Left ventricle myocardium inferior (tissue), 1 donor: Measurements from ENCODE around the gene SETD6. TPM values are rescaled to one million over a fixed set of nuclear protein-coding genes. Genes with fewer than 3 reads are reported as not detected.

Experiments used
- DNase-seq: peaks from one replicate; pipeline ENCODE4 v3.0.0-alpha.2; 2020
- H3K27ac ChIP-seq: fragments of 200-600 bp; replicated peaks from 2 replicates; pipeline ENCODE4 v1.8.0; 2021
- H3K27me3 ChIP-seq: fragments of 200-600 bp; 2 replicates; pipeline ENCODE4 v1.8.0; 2021; ENCODE audit warnings: low read depth
- H3K36me3 ChIP-seq: fragments of 200-600 bp; 2 replicates; pipeline ENCODE4 v1.8.0; 2021
- H3K4me1 ChIP-seq: fragments of 200-600 bp; 2 replicates; pipeline ENCODE4 v1.8.0; 2021
- H3K4me3 ChIP-seq: fragments of 200-600 bp; 2 replicates; pipeline ENCODE4 v1.8.0; 2021; ENCODE audit warnings: mild to moderate bottlenecking, moderate library complexity
- H3K9me3 ChIP-seq: fragments of 200-600 bp; replicated peaks from 2 replicates; pipeline ENCODE4 v1.8.0; 2021
- intact Hi-C: fragments of 100-400 bp; cut with micrococcal nuclease; formaldehyde crosslinking; loops from one replicate; pipeline ENCODE4 v1.11.0; 2022
- total RNA-seq: library from RNA; stranded (reverse); fragmentation: NEBNext Ultra II Directional; extraction: Animal tissue kit (Norgen Biotek cat#: 25700); gene quantifications from one replicate; pipeline ENCODE4 v1.2.1, GENCODE V29; 2021
- TF ChIP-seq, protein P1 (sequence below): fragments of 200-600 bp; IDR thresholded peaks from 2 replicates; pipeline ENCODE4 v1.8.0; 2021; ENCODE audit warnings: antibody characterized with exemption, mild to moderate bottlenecking, borderline replicate concordance
- donor health status: DM: no; HTN: yes; CAD: no; lungs with severe emphysema.

The SETD6 gene
- total RNA-seq, 1 donor from 2014 or later = 16.8 TPM

DNA sequence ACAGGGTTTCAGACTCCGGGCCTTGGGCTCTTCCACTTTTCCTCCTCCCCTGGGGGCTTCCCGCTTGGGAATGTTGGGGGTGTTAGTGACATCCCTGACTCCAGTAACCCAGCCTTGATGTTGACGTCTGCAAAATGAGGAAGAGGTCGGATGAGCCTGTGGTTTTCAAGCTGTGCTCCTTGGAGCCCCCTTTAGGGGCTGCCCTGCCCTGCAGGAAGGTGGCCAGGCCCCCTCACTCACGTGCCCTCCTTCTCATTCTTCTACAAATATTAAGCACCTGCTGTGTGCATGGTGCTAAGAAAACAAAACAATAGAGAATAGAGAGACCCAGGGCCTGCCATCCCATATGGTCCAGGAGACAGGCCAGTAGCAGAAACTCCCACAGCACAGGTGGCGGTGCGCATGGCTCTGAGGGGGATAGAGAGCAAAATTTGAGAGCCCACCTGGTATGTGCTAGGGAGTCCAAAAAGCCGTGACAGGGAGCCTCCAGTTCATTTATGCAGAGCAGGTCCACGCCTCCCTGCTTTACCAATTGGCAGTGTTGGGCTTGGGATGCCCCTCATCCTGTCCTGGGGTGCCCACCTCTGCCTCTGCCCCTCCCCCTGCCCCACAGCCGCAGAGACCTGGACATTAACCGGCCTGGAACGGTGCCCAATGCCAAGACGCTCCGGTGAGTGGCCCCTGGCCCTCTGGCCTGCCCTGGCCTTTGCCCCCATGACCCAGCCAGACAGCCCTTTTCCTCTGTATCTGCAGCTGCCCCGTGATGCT, 7.9 kb upstream of the SETD6 start:
- TF ChIP-seq, protein P1, sequence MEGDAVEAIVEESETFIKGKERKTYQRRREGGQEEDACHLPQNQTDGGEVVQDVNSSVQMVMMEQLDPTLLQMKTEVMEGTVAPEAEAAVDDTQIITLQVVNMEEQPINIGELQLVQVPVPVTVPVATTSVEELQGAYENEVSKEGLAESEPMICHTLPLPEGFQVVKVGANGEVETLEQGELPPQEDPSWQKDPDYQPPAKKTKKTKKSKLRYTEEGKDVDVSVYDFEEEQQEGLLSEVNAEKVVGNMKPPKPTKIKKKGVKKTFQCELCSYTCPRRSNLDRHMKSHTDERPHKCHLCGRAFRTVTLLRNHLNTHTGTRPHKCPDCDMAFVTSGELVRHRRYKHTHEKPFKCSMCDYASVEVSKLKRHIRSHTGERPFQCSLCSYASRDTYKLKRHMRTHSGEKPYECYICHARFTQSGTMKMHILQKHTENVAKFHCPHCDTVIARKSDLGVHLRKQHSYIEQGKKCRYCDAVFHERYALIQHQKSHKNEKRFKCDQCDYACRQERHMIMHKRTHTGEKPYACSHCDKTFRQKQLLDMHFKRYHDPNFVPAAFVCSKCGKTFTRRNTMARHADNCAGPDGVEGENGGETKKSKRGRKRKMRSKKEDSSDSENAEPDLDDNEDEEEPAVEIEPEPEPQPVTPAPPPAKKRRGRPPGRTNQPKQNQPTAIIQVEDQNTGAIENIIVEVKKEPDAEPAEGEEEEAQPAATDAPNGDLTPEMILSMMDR = no peak
- H3K27ac ChIP-seq = peak overlapping the region; percentile 23
- no peak for DNase-seq
- H3K36me3 ChIP-seq = peaks cover 54% of the 10 kb centered on the region
- H3K27me3 ChIP-seq = no peaks in the 10 kb centered on the region
- intact Hi-C loops = no loop called here
- H3K4me1 ChIP-seq = peaks cover 9% of the 10 kb centered on the region
- H3K4me3 ChIP-seq = no peak overlapping the region
- no peaks in the 10 kb centered on the region for H3K9me3 ChIP-seq

DNA sequence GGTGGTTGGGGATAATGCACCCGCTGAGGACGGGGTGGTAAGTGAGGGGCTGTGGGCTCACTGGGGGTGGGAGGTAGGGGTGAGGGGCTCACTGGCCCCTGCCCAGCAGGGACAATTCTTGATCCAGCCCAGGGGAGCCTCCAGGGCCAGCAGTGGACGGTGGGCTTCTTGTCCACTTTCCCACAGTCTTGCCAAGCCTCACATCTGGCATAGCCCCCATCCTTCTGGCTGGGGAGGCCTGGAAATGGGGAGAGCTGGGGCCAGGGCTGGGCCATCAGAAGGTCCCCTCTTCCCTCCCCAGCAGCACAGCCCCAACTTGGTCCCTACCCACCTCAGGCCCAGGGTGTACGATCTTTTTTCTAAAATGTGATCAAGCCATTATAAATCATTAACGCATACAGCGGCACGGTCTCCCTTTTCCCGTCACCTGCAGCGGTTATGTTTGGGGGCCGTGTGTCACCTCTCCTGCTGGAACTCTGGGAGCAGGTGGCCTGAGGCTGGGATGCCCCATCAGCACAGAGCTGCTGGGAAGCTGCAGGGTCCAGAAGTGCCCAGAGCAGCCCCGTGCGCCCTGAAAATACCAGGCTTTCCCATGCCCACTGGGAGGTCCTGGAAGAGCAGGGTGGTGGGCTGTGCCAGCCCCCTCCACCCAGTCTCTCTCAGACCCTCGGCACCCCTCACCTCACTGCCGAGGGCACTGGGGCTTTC, 7.2 kb upstream of the SETD6 start:
- TF ChIP-seq, protein P1 = no peak
- H3K9me3 ChIP-seq = no peaks in the 10 kb centered on the region
- no peak for DNase-seq
- intact Hi-C loops = no loop called here
- peaks cover 6% of the 10 kb centered on the region for H3K4me1 ChIP-seq
- H3K36me3 ChIP-seq = peaks cover 54% of the 10 kb centered on the region
- H3K4me3 ChIP-seq = no peak overlapping the region
- H3K27ac ChIP-seq = peak overlapping the region; percentile 23
- H3K27me3 ChIP-seq = no peaks in the 10 kb centered on the region

DNA sequence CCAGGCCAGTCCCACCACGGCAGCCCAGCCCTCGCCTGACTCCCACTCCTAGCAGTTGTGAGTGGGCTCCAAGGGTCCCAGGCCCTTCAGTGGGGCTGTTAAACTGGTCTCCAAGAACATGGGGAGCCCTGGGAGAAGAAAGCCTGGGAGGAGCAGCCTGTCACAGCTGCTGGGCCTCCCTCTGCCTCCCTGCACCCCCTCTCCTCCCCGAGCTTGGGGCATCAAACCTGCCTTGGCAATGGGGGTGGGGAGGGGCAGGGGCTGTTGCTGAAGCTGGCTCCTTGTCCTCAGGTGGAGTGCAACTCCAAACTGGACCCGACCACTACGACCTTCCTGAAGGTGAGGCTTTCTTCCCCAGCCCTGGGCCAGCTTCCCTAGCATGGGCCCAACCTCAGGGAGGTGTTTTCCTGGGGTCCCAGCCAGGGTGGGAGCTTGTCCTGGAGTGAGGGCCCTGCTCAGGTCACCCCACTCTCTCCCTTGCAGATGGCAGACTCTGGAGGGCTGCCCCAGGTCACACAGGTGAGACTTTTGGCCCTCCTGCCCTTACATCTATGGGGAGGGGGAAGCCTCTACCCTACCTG, 6.6 kb upstream of the SETD6 start:
- DNase-seq = no peak
- no peak overlapping the region for H3K4me3 ChIP-seq
- H3K36me3 ChIP-seq = peaks cover 49% of the 10 kb centered on the region
- no peak overlapping the region for H3K27ac ChIP-seq
- intact Hi-C loops = no loop called here
- H3K27me3 ChIP-seq = no peaks in the 10 kb centered on the region
- peaks cover 6% of the 10 kb centered on the region for H3K4me1 ChIP-seq
- H3K9me3 ChIP-seq = no peaks in the 10 kb centered on the region
- TF ChIP-seq, protein P1 = no peak

DNA sequence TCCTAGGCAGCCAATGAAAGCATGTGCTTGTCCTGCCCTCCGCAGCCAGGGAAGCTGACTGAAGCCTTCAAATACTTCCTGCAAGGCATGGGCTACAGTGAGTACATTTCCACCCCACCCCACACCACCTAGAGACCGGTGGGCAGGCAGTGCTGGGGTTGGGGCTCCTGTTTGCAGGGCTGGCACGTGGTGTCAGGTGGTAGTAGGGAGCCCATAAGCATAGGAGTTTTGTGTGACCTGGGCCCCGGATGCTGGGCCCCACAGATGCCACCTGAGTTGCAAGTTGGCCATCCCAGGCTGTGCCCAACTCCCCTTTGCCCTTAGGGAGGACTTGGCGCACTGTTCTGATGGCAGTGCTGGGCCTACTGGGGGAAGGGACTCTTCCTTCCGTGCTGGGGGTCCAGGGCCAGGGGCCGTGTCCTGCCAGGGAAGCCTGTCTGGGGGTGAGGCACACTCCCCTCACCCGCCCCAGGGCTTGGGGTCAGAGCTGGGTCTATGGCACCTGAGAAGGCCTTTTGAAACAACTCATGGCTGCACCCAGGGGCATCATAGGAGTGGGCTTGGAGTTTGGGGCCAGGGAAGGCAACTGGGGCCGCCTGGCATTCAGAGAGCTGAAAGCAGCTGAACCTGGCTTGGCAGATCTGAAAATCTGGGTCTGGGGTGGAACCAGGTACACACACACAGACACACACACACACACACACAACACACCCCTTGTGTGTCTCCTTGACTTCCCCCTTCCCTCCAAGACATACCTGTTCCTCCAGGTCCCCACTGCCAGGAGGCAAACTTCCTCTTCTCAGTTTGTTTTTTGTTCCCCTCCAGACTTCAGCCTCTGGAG, 5.8 kb upstream of the SETD6 start:
- peaks cover 43% of the 10 kb centered on the region for H3K36me3 ChIP-seq
- intact Hi-C loops = no loop called here

More for the DNA sequence above, 5.8 kb upstream of the SETD6 start:
- TF ChIP-seq, protein P1 = no peak
- DNase-seq = no peak
- peaks cover 13% of the 10 kb centered on the region for H3K4me1 ChIP-seq
- no peak overlapping the region for H3K4me3 ChIP-seq
- H3K9me3 ChIP-seq = no peaks in the 10 kb centered on the region
- no peaks in the 10 kb centered on the region for H3K27me3 ChIP-seq
- peak overlapping the region; percentile 16 for H3K27ac ChIP-seq
